ENCODE measurements around the gene ARSK.

Gene ARSK

DNA sequence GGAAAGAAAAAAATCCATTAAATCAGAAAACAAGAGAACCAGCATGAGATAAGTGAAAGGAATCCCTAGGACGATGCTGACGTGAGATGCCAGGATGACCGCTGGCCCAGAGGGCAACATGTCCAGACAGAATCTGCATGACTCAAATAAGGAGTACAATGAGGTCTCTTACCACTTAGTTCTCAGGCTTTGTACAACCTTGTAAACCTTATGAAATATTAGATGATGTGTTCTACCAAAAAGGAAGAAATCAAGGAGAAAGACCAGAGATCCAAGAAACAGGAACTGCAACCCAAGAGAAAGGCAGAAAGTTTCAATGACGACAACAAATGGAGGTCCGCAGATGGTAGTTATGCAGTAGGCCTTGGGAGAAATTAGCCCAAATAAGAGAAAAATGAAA is 62.2 kb downstream of the ARSK start:
- Histone ChIP-seq H3K9me3 (ENCODE audit: control insufficient read depth, low read length) (peaks cover 7% of the 10 kb centered on the region), H3K27ac (ENCODE audit: low read length, poor library complexity, severe bottlenecking) (no peak overlapping the region), H2AK5ac (ENCODE audit: low read length, severe bottlenecking) (no peak overlapping the region), H3K36me3 (ENCODE audit: control insufficient read depth in 1 of 2, insufficient read depth in 2 of 2, low read depth in 1 of 2, low read length in 2 of 2) (peaks cover 0 to 8% of the 10 kb centered on the region in 2 experiments), H2BK12ac (ENCODE audit: low read length in 2 of 2) (no peak overlapping the region), H3K4me3 (ENCODE audit: insufficient read depth in 1 of 2, low read depth in 1 of 2, low read length in 2 of 2) (no peak overlapping the region), H3K27me3 (ENCODE audit: control insufficient read depth in 1 of 2, insufficient read depth in 1 of 2, low read length in 2 of 2) (peaks cover 0 to 6% of the 10 kb centered on the region in 2 experiments), H3K18ac (ENCODE audit: low read depth in 1 of 2, low read length in 2 of 2) (no peak overlapping the region), H2BK5ac (ENCODE audit: low read depth, low read length, poor library complexity, severe bottlenecking) (no peak overlapping the region), H2BK15ac (ENCODE audit: low read depth, poor library complexity, severe bottlenecking) (no peak overlapping the region), H2AFZ (ENCODE audit: low read depth, low read length) (no peak overlapping the region), H3K4me2 (ENCODE audit: low read length, poor library complexity, severe bottlenecking) (no peak overlapping the region), H4K91ac (ENCODE audit: low read length) (no peak overlapping the region), H3K79me1 (replicated peaks; ENCODE audit: low read length, poor library complexity, severe bottlenecking) (no peaks in the 10 kb centered on the region), H3K4ac (ENCODE audit: low read depth in 1 of 2, low read length in 2 of 2) (no peak overlapping the region), H4K8ac (ENCODE audit: low read length) (no peak overlapping the region), H3K14ac (ENCODE audit: low read length in 2 of 2) (no peak overlapping the region), H3K23ac (ENCODE audit: low read length in 2 of 2) (no peak overlapping the region), H3K9ac (ENCODE audit: low read length) (no peak overlapping the region), H2BK120ac (ENCODE audit: low read depth, low read length) (no peak overlapping the region), H3K4me1 (ENCODE audit: control insufficient read depth, insufficient read depth, low read depth, low read length) (peaks cover 19% of the 10 kb centered on the region)
- WGBS = 86% methylated on average over 5 of the region's 5 CpGs
- DNase-seq = no peak

DNA sequence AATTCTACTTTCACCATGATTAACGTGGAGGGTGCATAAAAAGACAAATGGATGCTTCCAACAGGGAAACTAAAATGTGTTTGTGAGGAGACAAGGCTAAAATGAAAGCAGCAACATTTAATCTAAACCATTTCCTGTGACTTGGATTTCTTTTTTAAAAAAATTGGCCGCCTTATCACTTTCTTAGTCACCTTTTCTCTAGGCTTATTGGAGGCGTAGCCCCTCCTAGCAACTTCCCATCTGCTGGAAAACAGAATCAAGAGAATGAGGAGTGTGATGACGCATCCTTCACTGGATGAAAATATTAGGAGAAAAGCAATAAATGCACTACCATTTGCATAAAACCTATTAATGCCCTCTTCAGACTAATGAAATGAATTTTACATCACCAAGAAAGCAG is 64.2 kb downstream of the ARSK start:
- H3K9me3 ChIP-seq (ENCODE audit: control insufficient read depth, low read length) = no peaks in the 10 kb centered on the region
- no peak overlapping the region for H4K8ac ChIP-seq (ENCODE audit: low read length)
- peaks cover 19% of the 10 kb centered on the region for H3K4me1 ChIP-seq (ENCODE audit: control insufficient read depth, insufficient read depth, low read depth, low read length)
- H3K4me2 ChIP-seq (ENCODE audit: low read length, poor library complexity, severe bottlenecking) = no peak overlapping the region
- H3K14ac ChIP-seq (ENCODE audit: low read length in 2 of 2) = no peak overlapping the region
- no peak for DNase-seq
- no peak overlapping the region for H3K27ac ChIP-seq (ENCODE audit: low read length, poor library complexity, severe bottlenecking)
- H2BK12ac ChIP-seq (ENCODE audit: low read length in 2 of 2) = no peak overlapping the region
- no peak overlapping the region for H3K18ac ChIP-seq (ENCODE audit: low read depth in 1 of 2, low read length in 2 of 2)
- no peak overlapping the region for H2AFZ ChIP-seq (ENCODE audit: low read depth, low read length)
- peaks cover 0 to 6% of the 10 kb centered on the region in 2 experiments for H3K27me3 ChIP-seq (ENCODE audit: control insufficient read depth in 1 of 2, insufficient read depth in 1 of 2, low read length in 2 of 2)
- no peaks in the 10 kb centered on the region for H3K79me1 ChIP-seq (replicated peaks; ENCODE audit: low read length, poor library complexity, severe bottlenecking)
- H3K4me3 ChIP-seq (ENCODE audit: insufficient read depth in 1 of 2, low read depth in 1 of 2, low read length in 2 of 2) = peak overlapping the region in 1 of 2 experiments; percentile 78
- H2AK5ac ChIP-seq (ENCODE audit: low read length, severe bottlenecking) = no peak overlapping the region
- H3K23ac ChIP-seq (ENCODE audit: low read length in 2 of 2) = no peak overlapping the region
- no peak overlapping the region for H2BK15ac ChIP-seq (ENCODE audit: low read depth, poor library complexity, severe bottlenecking)
- H3K36me3 ChIP-seq (ENCODE audit: control insufficient read depth in 1 of 2, insufficient read depth in 2 of 2, low read depth in 1 of 2, low read length in 2 of 2) = peaks cover 0 to 8% of the 10 kb centered on the region in 2 experiments
- H4K91ac ChIP-seq (ENCODE audit: low read length) = no peak overlapping the region
- no peak overlapping the region for H3K4ac ChIP-seq (ENCODE audit: low read depth in 1 of 2, low read length in 2 of 2)
- peak overlapping the region; percentile 84 for H3K9ac ChIP-seq (ENCODE audit: low read length)
- 85% methylated on average over 3 of the region's 4 CpGs for WGBS
- H2BK120ac ChIP-seq (ENCODE audit: low read depth, low read length) = no peak overlapping the region
- no peak overlapping the region for H2BK5ac ChIP-seq (ENCODE audit: low read depth, low read length, poor library complexity, severe bottlenecking)

DNA sequence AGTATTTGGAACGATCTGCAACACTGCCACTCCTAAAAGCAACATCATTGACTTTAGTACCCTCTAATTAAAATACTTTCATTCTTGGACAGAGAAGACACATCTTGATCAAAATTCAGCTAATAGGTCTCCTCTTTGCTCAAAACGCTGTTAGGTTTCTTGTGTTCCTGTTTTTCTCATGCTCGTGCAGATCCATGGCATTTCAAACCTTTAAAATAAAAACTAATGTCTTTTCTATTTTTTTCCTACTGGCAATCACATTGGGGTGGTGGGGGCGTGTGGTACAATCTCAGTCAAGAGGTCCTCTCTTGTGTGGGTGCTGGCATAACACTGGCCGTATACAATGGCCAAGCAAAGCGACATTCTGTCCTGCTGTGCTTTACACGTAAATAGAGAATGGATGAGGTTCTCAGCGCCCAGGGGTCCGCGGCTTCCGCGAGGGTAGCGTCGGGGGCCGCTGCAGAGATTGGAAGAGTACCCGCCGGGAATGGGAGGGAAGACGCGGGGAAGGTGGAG is 64.7 kb downstream of the ARSK start:
- no peak overlapping the region for H2BK120ac ChIP-seq (ENCODE audit: low read depth, low read length)
- H3K79me1 ChIP-seq (replicated peaks; ENCODE audit: low read length, poor library complexity, severe bottlenecking) = no peaks in the 10 kb centered on the region
- peaks cover 19% of the 10 kb centered on the region for H3K4me1 ChIP-seq (ENCODE audit: control insufficient read depth, insufficient read depth, low read depth, low read length)
- no peak for DNase-seq
- H2BK5ac ChIP-seq (ENCODE audit: low read depth, low read length, poor library complexity, severe bottlenecking) = no peak overlapping the region
- H3K27ac ChIP-seq (ENCODE audit: low read length, poor library complexity, severe bottlenecking) = no peak overlapping the region
- H3K4ac ChIP-seq (ENCODE audit: low read depth in 1 of 2, low read length in 2 of 2) = no peak overlapping the region
- H3K4me3 ChIP-seq (ENCODE audit: insufficient read depth in 1 of 2, low read depth in 1 of 2, low read length in 2 of 2) = peak overlapping the region; percentile 66 to 78
- no peak overlapping the region for H2AK5ac ChIP-seq (ENCODE audit: low read length, severe bottlenecking)
- no peak overlapping the region for H2BK15ac ChIP-seq (ENCODE audit: low read depth, poor library complexity, severe bottlenecking)
- H3K4me2 ChIP-seq (ENCODE audit: low read length, poor library complexity, severe bottlenecking) = peak overlapping the region; percentile 100
- peak overlapping the region; percentile 29 to 39 for H2BK12ac ChIP-seq (ENCODE audit: low read length in 2 of 2)
- H3K18ac ChIP-seq (ENCODE audit: low read depth in 1 of 2, low read length in 2 of 2) = peak overlapping the region in 1 of 2 experiments; percentile 79
- peak overlapping the region; percentile 99 for H2AFZ ChIP-seq (ENCODE audit: low read depth, low read length)
- H3K23ac ChIP-seq (ENCODE audit: low read length in 2 of 2) = no peak overlapping the region
- H3K27me3 ChIP-seq (ENCODE audit: control insufficient read depth in 1 of 2, insufficient read depth in 1 of 2, low read length in 2 of 2) = peaks cover 0 to 6% of the 10 kb centered on the region in 2 experiments
- H3K9me3 ChIP-seq (ENCODE audit: control insufficient read depth, low read length) = no peaks in the 10 kb centered on the region
- H3K14ac ChIP-seq (ENCODE audit: low read length in 2 of 2) = no peak overlapping the region
- 28% methylated on average over 16 of the region's 19 CpGs for WGBS
- H4K91ac ChIP-seq (ENCODE audit: low read length) = no peak overlapping the region
- H4K8ac ChIP-seq (ENCODE audit: low read length) = peak overlapping the region; percentile 95
- peak overlapping the region; percentile 84 for H3K9ac ChIP-seq (ENCODE audit: low read length)
- H3K36me3 ChIP-seq (ENCODE audit: control insufficient read depth in 1 of 2, insufficient read depth in 2 of 2, low read depth in 1 of 2, low read length in 2 of 2) = peaks cover 0 to 8% of the 10 kb centered on the region in 2 experiments

DNA sequence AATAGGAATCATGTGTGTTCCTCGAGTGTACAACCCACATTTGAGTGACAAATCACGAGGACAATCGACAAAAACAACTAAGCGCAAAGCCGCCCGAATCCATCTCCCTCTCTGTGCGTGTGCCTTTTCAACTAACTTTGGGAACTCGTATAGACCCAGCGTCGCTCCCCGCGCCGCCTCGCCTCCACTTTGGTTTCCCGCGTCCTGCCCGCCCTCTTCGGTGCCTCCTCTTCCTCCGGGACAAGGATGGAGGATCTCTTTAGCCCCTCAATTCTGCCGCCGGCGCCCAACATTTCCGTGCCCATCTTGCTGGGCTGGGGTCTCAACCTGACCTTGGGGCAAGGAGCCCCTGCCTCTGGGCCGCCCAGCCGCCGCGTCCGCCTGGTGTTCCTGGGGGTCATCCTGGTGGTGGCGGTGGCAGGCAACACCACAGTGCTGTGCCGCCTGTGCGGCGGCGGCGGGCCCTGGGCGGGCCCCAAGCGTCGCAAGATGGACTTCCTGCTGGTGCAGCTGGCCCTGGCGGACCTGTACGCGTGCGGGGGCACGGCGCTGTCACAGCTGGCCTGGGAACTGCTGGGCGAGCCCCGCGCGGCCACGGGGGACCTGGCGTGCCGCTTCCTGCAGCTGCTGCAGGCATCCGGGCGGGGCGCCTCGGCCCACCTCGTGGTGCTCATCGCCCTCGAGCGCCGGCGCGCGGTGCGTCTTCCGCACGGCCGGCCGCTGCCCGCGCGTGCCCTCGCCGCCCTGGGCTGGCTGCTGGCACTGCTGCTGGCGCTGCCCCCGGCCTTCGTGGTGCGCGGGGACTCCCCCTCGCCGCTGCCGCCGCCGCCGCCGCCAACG is 65.3 kb downstream of the ARSK start, which contains the start of gene GPR150:
TSS of gene GPR150 (plus strand) at position 58 of the 840 bp plus-strand sequence. CDS start at position 247, 189 bp downstream.
- Histone ChIP-seq H3K4ac (ENCODE audit: low read depth in 1 of 2, low read length in 2 of 2) (peak within 1 kb of the TSS; percentile 64 to 83), H3K9ac (ENCODE audit: low read length) (peak within 1 kb of the TSS; percentile 84), H4K91ac (ENCODE audit: low read length) (peak within 1 kb of the TSS; percentile 86), H3K18ac (ENCODE audit: low read depth in 1 of 2, low read length in 2 of 2) (peak within 1 kb of the TSS; percentile 79 to 93), H2BK120ac (ENCODE audit: low read depth, low read length) (peak within 1 kb of the TSS; percentile 73), H3K9me3 (ENCODE audit: control insufficient read depth, low read length) (no peaks in the 10 kb centered on the region), H3K14ac (ENCODE audit: low read length in 2 of 2) (peak within 1 kb of the TSS in 1 of 2 experiments; percentile 93), H3K4me3 (ENCODE audit: insufficient read depth in 1 of 2, low read depth in 1 of 2, low read length in 2 of 2) (peak within 1 kb of the TSS; percentile 66 to 78), H3K23ac (ENCODE audit: low read length in 2 of 2) (peak within 1 kb of the TSS; percentile 51 to 98), H3K27ac (ENCODE audit: low read length, poor library complexity, severe bottlenecking) (no peak within 1 kb of the TSS), H2BK15ac (ENCODE audit: low read depth, poor library complexity, severe bottlenecking) (peak within 1 kb of the TSS; percentile 94), H3K4me2 (ENCODE audit: low read length, poor library complexity, severe bottlenecking) (peak within 1 kb of the TSS; percentile 100), H3K27me3 (ENCODE audit: control insufficient read depth in 1 of 2, insufficient read depth in 1 of 2, low read length in 2 of 2) (peaks cover 0 to 6% of the 10 kb centered on the region in 2 experiments), H3K36me3 (ENCODE audit: control insufficient read depth in 1 of 2, insufficient read depth in 2 of 2, low read depth in 1 of 2, low read length in 2 of 2) (peaks cover 0 to 8% of the 10 kb centered on the region in 2 experiments), H2AFZ (ENCODE audit: low read depth, low read length) (peak within 1 kb of the TSS; percentile 99), H3K4me1 (ENCODE audit: control insufficient read depth, insufficient read depth, low read depth, low read length) (peaks cover 19% of the 10 kb centered on the region), H2BK12ac (ENCODE audit: low read length in 2 of 2) (peak within 1 kb of the TSS; percentile 39 to 85), H2BK5ac (ENCODE audit: low read depth, low read length, poor library complexity, severe bottlenecking) (no peak within 1 kb of the TSS), H4K8ac (ENCODE audit: low read length) (peak within 1 kb of the TSS; percentile 95), H3K79me1 (replicated peaks; ENCODE audit: low read length, poor library complexity, severe bottlenecking) (no peaks in the 10 kb centered on the region), H2AK5ac (ENCODE audit: low read length, severe bottlenecking) (no peak within 1 kb of the TSS)
- peak; percentile 59 for DNase-seq
- WGBS = 2% methylated on average over 67 of the region's 85 CpGs
